HepG2 (cell line): ENCODE data around the gene MCM3. TPM values are rescaled to one million over a fixed set of nuclear protein-coding genes. Genes with fewer than 3 reads are reported as not detected.

Experiments
- GRHL1 ChIP-seq: sonication (generic); formaldehyde crosslinking; conservative IDR thresholded peaks from 2 replicates; pipeline ENCODE4 v1.8.0; 2022; ENCODE audit warnings: missing genetic modification reagents
- MXI1 ChIP-seq: IDR thresholded peaks from 3 replicates; pipeline ENCODE4 v1.6.1; 2012; ENCODE audit warnings: low read depth, low read length, inconsistent platforms, borderline replicate concordance
- MYNN ChIP-seq: sonication (generic); formaldehyde crosslinking; IDR thresholded peaks from 2 replicates; pipeline ENCODE4 v1.4.0; 2020; ENCODE audit warnings: mild to moderate bottlenecking, low read depth, missing genetic modification reagents
- NFAT5 ChIP-seq: sonication (generic); formaldehyde crosslinking; IDR thresholded peaks from 2 replicates; pipeline ENCODE4 v1.4.0; 2020; ENCODE audit warnings: missing genetic modification reagents
- SUZ12 ChIP-seq: fragments of 150-350 bp; IDR thresholded peaks from 2 replicates; pipeline ENCODE4 v1.6.1; 2014; ENCODE audit warnings: low read depth, low read length
- TEAD2 ChIP-seq: sonication (generic); formaldehyde crosslinking; IDR thresholded peaks from 2 replicates; pipeline ENCODE4 v1.9.0; 2021; ENCODE audit warnings: missing genetic modification reagents
- TEAD3 ChIP-seq: optimal IDR thresholded peaks from 2 replicates; pipeline ENCODE3; 2016; ENCODE audit warnings: borderline replicate concordance
- TFDP1 ChIP-seq: IDR thresholded peaks from 2 replicates; pipeline ENCODE4 v1.6.1; 2016; ENCODE audit warnings: missing compliant biosample characterization, missing genetic modification reagents, borderline replicate concordance
- ZBTB3 ChIP-seq: sonication (generic); formaldehyde crosslinking; IDR thresholded peaks from 2 replicates; pipeline ENCODE4 v1.4.0; 2020; ENCODE audit warnings: low read depth, mild to moderate bottlenecking, moderate library complexity, missing genetic modification reagents, borderline replicate concordance
- ZNF280D ChIP-seq: sonication (generic); formaldehyde crosslinking; IDR thresholded peaks from 2 replicates; pipeline ENCODE4 v1.5.1; 2020; ENCODE audit warnings: mild to moderate bottlenecking, missing genetic modification reagents
- ZNF775 ChIP-seq: sonication (generic); formaldehyde crosslinking; IDR thresholded peaks from 2 replicates; pipeline ENCODE4 v1.4.0; 2020; ENCODE audit warnings: missing genetic modification reagents, mild to moderate bottlenecking, moderate library complexity, borderline replicate concordance
- polyA plus RNA-seq, 8 experiments: library from polyadenylated mRNA; depleted of rRNA in 3 of 8; stranded (reverse) in 7 of 8; unstranded in 1 of 8; fragments of >200 nt; fragmentation: Illumina TruSeq in 4 of 8; extraction: Trizol in 4 of 8; gene quantifications; 2 replicates each; pipeline versions ENCODE4 v1.2.1 to v1.2.3, GENCODE V29; 2011 to 2016; ENCODE audit warnings: low read depth in 4 of 8, missing spikeins in 1 of 8, mixed read lengths in 1 of 8; ENCODE audit not compliant: insufficient read depth in 1 of 8
- total RNA-seq, 5 experiments: library from RNA; depleted of rRNA; stranded (reverse); fragments of >200 nt; fragmentation: Illumina TruSeq; extraction: Trizol; gene quantifications; 2 replicates each; pipeline ENCODE4 v1.2.3, GENCODE V29; 2016; ENCODE audit warnings: low read depth in 1 of 5

MCM3 gene
- total and polyA plus RNA-seq, 2 of the 13 experiments (the other 11 are each of a cell fraction or from before 2014, with no cell fraction given) = 164 to 288 TPM

- TF ChIP-seq ZNF775 (no peak; the same call in 1 of the 2 replicates), SUZ12 (peak; percentile 70; the same call in 1 of the 2 replicates), MYNN (CRISPR knock-in tag) (no peak; the same call in 1 of the 2 replicates), ZBTB3 (CRISPR knock-in tag) (no peak), TFDP1 (CRISPR knock-in tag) (peak; percentile 99), GRHL1 (CRISPR knock-in tag) (peak; percentile 18; the same call in 1 of the 2 replicates), ZNF280D (CRISPR knock-in tag) (peak; percentile 77; the same call in 1 of the 2 replicates), TEAD2 (CRISPR knock-in tag) (no peak), TEAD3 (peak; percentile 71), MXI1 (peak; percentile 94; the same call in 2 of the 3 replicates), NFAT5 (peak; percentile 72)
These were observed at the start of gene MCM3 (continued) for GRCh38 chr6:52284460-52285176.
